Body of pancreas (tissue), 4 donors: ENCODE data around the gene FAM13A. TPM values are rescaled to one million over a fixed set of nuclear protein-coding genes. Genes with fewer than 3 reads are reported as not detected.

Source experiments
- ATAC-seq: fragments of 150-250 bp; one replicate; pipeline ENCODE4 v1.9.1; 2016
- DNase-seq, 4 donors: peaks; one replicate each; pipeline ENCODE4 v3.0.0-alpha.2; 2019
- H3K27ac ChIP-seq, 4 donors: fragments of 200-600 bp; sonication (generic); 1 replicate in 3 of 4; 2 replicates in 1 of 4; pipeline versions ENCODE4 v1.5.1 to v1.6.1; 2016 to 2019; ENCODE audit warnings: mild to moderate bottlenecking in 1 of 4, mixed read lengths in 1 of 4, moderate library complexity in 1 of 4
- H3K27me3 ChIP-seq, 2 donors: fragments of 200-600 bp; sonication (generic); one replicate each; pipeline ENCODE4 v1.6.0; 2016; ENCODE audit warnings: mild to moderate bottlenecking in 1 of 2
- H3K36me3 ChIP-seq, 2 donors: fragments of 200-600 bp; sonication (generic); replicated peaks in 1 of 2; 2 replicates each; pipeline ENCODE4 v1.5.1; 2016; ENCODE audit warnings: low read depth in 2 of 2; ENCODE audit not compliant: insufficient read depth in 1 of 2
- H3K4me1 ChIP-seq: fragments of 200-600 bp; sonication (generic); one replicate; pipeline ENCODE4 v1.6.0; 2016
- H3K4me3 ChIP-seq, 2 donors: fragments of 200-600 bp; sonication (generic); 1 replicate in 1 of 2; 2 replicates in 1 of 2; pipeline ENCODE4 v1.5.1; 2016 to 2019
- H3K9me3 ChIP-seq, 3 donors: fragments of 200-600 bp; sonication (generic); 1 replicate in 2 of 3; 2 replicates in 1 of 3; pipeline ENCODE4 v1.5.1; 2016
- CTCF ChIP-seq, 7 experiments: fragments of 450-650 bp in 4 of 7; fragments of 200-600 bp in 3 of 7; sonication (generic) in 3 of 7; IDR thresholded peaks; one replicate each; pipeline ENCODE4 v1.5.1; 2016 to 2019; ENCODE audit warnings: antibody characterized with exemption in 7 of 7
- POLR2A ChIP-seq, 3 donors: fragments of 450-650 bp; IDR thresholded peaks; one replicate each; pipeline ENCODE4 v1.6.1; 2016; ENCODE audit warnings: antibody characterized with exemption in 3 of 3, mild to moderate bottlenecking in 2 of 3
- WGBS, 2 donors: methylation state at CpG; one replicate each; pipeline ENCODE4 v1.1.5; 2017; 5-methylcytosine and 5-hydroxymethylcytosine counted together
- intact Hi-C: fragments of 100-400 bp; cut with DNase I; formaldehyde crosslinking; loops from one replicate; pipeline ENCODE4 v1.15.1; 2023
- total RNA-seq, 2 donors: library from RNA; depleted of rRNA; stranded (reverse); fragments of >200 nt; gene quantifications; one replicate each; pipeline ENCODE4 v1.1.0, GENCODE V29; 2016

Gene FAM13A
- total RNA-seq, 2 donors from 2014 or later, result 59.1 to 64.3 TPM

- H3K27ac ChIP-seq, result peak overlapping the region in 1 of 4 donors; percentile 38
- no peak overlapping the region for H3K4me3 ChIP-seq
- TF ChIP-seq CTCF (IDR thresholded peaks at IDR 0.05) (no peak), POLR2A (IDR thresholded peaks at IDR 0.05) (no peak)
- DNase-seq (no peak), ATAC-seq (no peak)
- 68 to 78% methylated on average over 2 of the region's 2 CpGs for WGBS, 2 donors
- intact Hi-C loops, result loop anchor here (10.0 kb wide), 1 partner anchor 54 kb away; no protein-coding TSS in a partner anchor
- H3K27me3 ChIP-seq, result no peaks in the 10 kb centered on the region
- peaks cover 84% of the 10 kb centered on the region for H3K4me1 ChIP-seq
- H3K9me3 ChIP-seq, result no peaks in the 10 kb centered on the region
- no peaks in the 10 kb centered on the region for H3K36me3 ChIP-seq
Observed at GRCh38 chr4:88809101-88809500, 247.9 kb downstream of the FAM13A start.

GRCh38 chr4:88807499-88807898 is 249.5 kb downstream of the FAM13A start:
- no peaks in the 10 kb centered on the region for H3K36me3 ChIP-seq
- no peaks in the 10 kb centered on the region for H3K9me3 ChIP-seq
- H3K4me3 ChIP-seq, result no peak overlapping the region
- no peak for TF ChIP-seq POLR2A (IDR thresholded peaks at IDR 0.05)
- TF ChIP-seq CTCF (IDR thresholded peaks at IDR 0.05), result no peak
- ATAC-seq, result peak; percentile 47
- 26 to 32% methylated on average over 4 of the region's 4 CpGs for WGBS, 2 donors
- H3K4me1 ChIP-seq, result peaks cover 80% of the 10 kb centered on the region
- no peaks in the 10 kb centered on the region for H3K27me3 ChIP-seq
- no peak for DNase-seq
- intact Hi-C loops, result loop anchor here (10.0 kb wide), 1 partner anchor 53 kb away; no protein-coding TSS in a partner anchor
- peak overlapping the region in 1 of 4 donors; percentile 53 for H3K27ac ChIP-seq

GRCh38 chr4:88804234-88804633 is 252.8 kb downstream of the FAM13A start:
- ATAC-seq (no peak), DNase-seq (no peak)
- Histone ChIP-seq H3K36me3 (no peaks in the 10 kb centered on the region), H3K27me3 (no peaks in the 10 kb centered on the region), H3K9me3 (no peaks in the 10 kb centered on the region), H3K4me3 (no peak overlapping the region), H3K4me1 (peaks cover 79% of the 10 kb centered on the region), H3K27ac (peak overlapping the region in 2 of 4 donors; percentile 31 to 57)
- WGBS, 2 donors, result 91% methylated on average over 2 of the region's 2 CpGs
- no peak for TF ChIP-seq CTCF (IDR thresholded peaks at IDR 0.05)
- TF ChIP-seq POLR2A (IDR thresholded peaks at IDR 0.05), result no peak
- intact Hi-C loops, result loop anchor here (10.0 kb wide), 1 partner anchor 49 kb away; no protein-coding TSS in a partner anchor

- intact Hi-C loops, result loop anchor here (10.0 kb wide), 1 partner anchor 49 kb away; no protein-coding TSS in a partner anchor
- no peaks in the 10 kb centered on the region for H3K27me3 ChIP-seq
- WGBS, 2 donors, result 60 to 67% methylated on average over 5 of the region's 5 CpGs
- H3K4me3 ChIP-seq, result no peak overlapping the region
- H3K27ac ChIP-seq, result peak overlapping the region in 2 of 4 donors; percentile 31 to 57
- ATAC-seq (peak; percentile 70), DNase-seq (peak in 3 of 4 donors; percentile 27 to 68 (median 55))
- no peaks in the 10 kb centered on the region for H3K9me3 ChIP-seq
- H3K4me1 ChIP-seq, result peaks cover 76% of the 10 kb centered on the region
- no peaks in the 10 kb centered on the region for H3K36me3 ChIP-seq
- TF ChIP-seq CTCF (IDR thresholded peaks at IDR 0.05), result peak in 1 of 7 experiments; percentile 3
- TF ChIP-seq POLR2A (IDR thresholded peaks at IDR 0.05), result no peak
Observed at GRCh38 chr4:88803600-88804096, 253.3 kb downstream of the FAM13A start.
